NCI-H2196 (cell line): ENCODE results near the gene ATOH8.

Experiments used
- DNase-seq: peaks from one replicate; lab custom pipeline; 2025; ENCODE audit not compliant: unreplicated experiment; lab: John Stamatoyannopoulos, UW

Gene ATOH8

GRCh38 chr2:85753035-85753524 is 711 bp upstream of the ATOH8 start:
- DNase-seq, result no peak

- DNase-seq, result no peak
These were observed 713 bp downstream of the ATOH8 start for GRCh38 chr2:85754313-85755095.

GRCh38 chr2:85755122-85756027 is 1.6 kb downstream of the ATOH8 start:
- no peak for DNase-seq

GRCh38 chr2:85756195-85756594 is 2.4 kb downstream of the ATOH8 start:
- no peak for DNase-seq

- DNase-seq, result no peak
These were observed 3.1 kb downstream of the ATOH8 start for GRCh38 chr2:85756822-85757435.

- DNase-seq, result no peak
These were observed 4.1 kb downstream of the ATOH8 start for GRCh38 chr2:85757860-85758259.

- DNase-seq, result peak; percentile 57
These were observed 4.8 kb downstream of the ATOH8 start for GRCh38 chr2:85758361-85759256.

- DNase-seq, result no peak
These were observed 5.4 kb downstream of the ATOH8 start for GRCh38 chr2:85759257-85759613.

- no peak for DNase-seq
These were observed 6.6 kb downstream of the ATOH8 start for GRCh38 chr2:85760371-85760770.

GRCh38 chr2:85760872-85761271 is 7.1 kb downstream of the ATOH8 start:
- DNase-seq, result no peak

GRCh38 chr2:85761512-85761944 is 7.7 kb downstream of the ATOH8 start:
- no peak for DNase-seq

- DNase-seq, result no peak
These were observed 8.2 kb downstream of the ATOH8 start for GRCh38 chr2:85761946-85762345.

GRCh38 chr2:85763132-85763531 is 9.3 kb downstream of the ATOH8 start:
- DNase-seq, result no peak

- no peak for DNase-seq
These were observed 10.0 kb downstream of the ATOH8 start for GRCh38 chr2:85763831-85764230.

GRCh38 chr2:85765081-85765731 is 11.4 kb downstream of the ATOH8 start:
- DNase-seq, result no peak

GRCh38 chr2:85766229-85766628 is 12.4 kb downstream of the ATOH8 start:
- DNase-seq, result no peak

GRCh38 chr2:85767803-85768665 is 14.2 kb downstream of the ATOH8 start:
- no peak for DNase-seq

- DNase-seq, result peak; percentile 18
These were observed 14.9 kb downstream of the ATOH8 start for GRCh38 chr2:85768713-85769112.
